H1 (cell line): Measurements from ENCODE around the gene ACOT7. TPM values are rescaled to one million over a fixed set of nuclear protein-coding genes. Genes with fewer than 3 reads are reported as not detected.

Experiments used
- CTCF ChIA-PET: fragments of 300-600 bp; sonication (Branson Sonifier 250); formaldehyde crosslinking; loops from one replicate; lab custom pipeline; 2021; ENCODE audit not compliant: partially characterized antibody; lab: Charles Lee
- POLR2A ChIA-PET: fragments of 300-600 bp; sonication (Branson Sonifier 250); formaldehyde crosslinking; loops from one replicate; lab custom pipeline; 2021; ENCODE audit warnings: inconsistent platforms; ENCODE audit not compliant: partially characterized antibody; lab: Charles Lee
- DNase-seq, 2 experiments: peaks; one replicate each; pipeline versions ENCODE4 v3.0.0 to v3.0.0-alpha.2; 2010 to 2022; ENCODE audit warnings: low spot score in 2 of 2, low read depth in 1 of 2, mixed read lengths in 1 of 2
- FAIRE-seq: peaks from 2 replicates; lab custom pipeline; 2011; peaks lifted over from hg19 to GRCh38; lab: Jason Lieb, UNC
- H2AFZ ChIP-seq: 2 replicates; pipeline ENCODE4 v1.8.1; 2012; ENCODE audit warnings: low read length, inconsistent platforms
- H2AK5ac ChIP-seq: 2 replicates; pipeline ENCODE4 v1.6.1; 2013; ENCODE audit warnings: low read depth, low read length
- H2BK120ac ChIP-seq: replicated peaks from 2 replicates; pipeline ENCODE3; 2013; ENCODE audit warnings: low read depth, low read length, inconsistent platforms
- H2BK12ac ChIP-seq: 2 replicates; pipeline ENCODE4 v1.6.1; 2013; ENCODE audit warnings: low read depth, low read length
- H2BK15ac ChIP-seq: 2 replicates; pipeline ENCODE4 v1.6.1; 2013; ENCODE audit warnings: low read length
- H2BK20ac ChIP-seq: 2 replicates; pipeline ENCODE4 v1.6.1; 2013; ENCODE audit warnings: low read length
- H2BK5ac ChIP-seq: 2 replicates; pipeline ENCODE4 v1.6.1; 2013; ENCODE audit warnings: low read depth, low read length
- H3K14ac ChIP-seq: 2 replicates; pipeline ENCODE4 v1.6.1; 2013; ENCODE audit warnings: inconsistent platforms; ENCODE audit not compliant: insufficient read length
- H3K18ac ChIP-seq: 2 replicates; pipeline ENCODE4 v1.6.1; 2013; ENCODE audit warnings: low read length; ENCODE audit errors: extremely low read depth
- H3K23ac ChIP-seq: 2 replicates; pipeline ENCODE4 v1.6.1; 2013; ENCODE audit warnings: inconsistent platforms; ENCODE audit not compliant: insufficient read length
- H3K23me2 ChIP-seq: 2 replicates; pipeline ENCODE4 v1.6.1; 2013; ENCODE audit warnings: low read depth, low read length
- H3K27ac ChIP-seq: 2 replicates; pipeline ENCODE4 v1.6.1; 2011; ENCODE audit warnings: low read depth, low read length, inconsistent platforms
- H3K27me3 ChIP-seq, 4 experiments: replicated peaks in 1 of 4; 1 replicate in 1 of 4; 2 replicates in 3 of 4; pipeline versions ENCODE4 v1.6.1 to v1.8.1; 2011 to 2013; ENCODE audit warnings: low read length in 3 of 4, mild to moderate bottlenecking in 3 of 4, inconsistent platforms in 2 of 4, mixed read lengths in 2 of 4, moderate library complexity in 1 of 4; ENCODE audit not compliant: control insufficient read depth in 3 of 4, insufficient read depth in 3 of 4; ENCODE audit errors: extremely low read depth in 1 of 4
- H3K36me3 ChIP-seq, 4 experiments: 2 replicates each; pipeline versions ENCODE4 v1.6.1 to v1.8.1; 2011 to 2013; ENCODE audit warnings: mild to moderate bottlenecking in 4 of 4, low read length in 3 of 4, moderate library complexity in 2 of 4, control low read depth in 1 of 4, inconsistent platforms in 1 of 4; ENCODE audit not compliant: insufficient read depth in 4 of 4, control insufficient read depth in 2 of 4
- H3K4ac ChIP-seq: replicated peaks from 2 replicates; pipeline ENCODE3; 2013; ENCODE audit warnings: low read length, low read depth, mixed read lengths, inconsistent platforms; ENCODE audit not compliant: insufficient read length
- H3K4me1 ChIP-seq, 4 experiments: replicated peaks in 1 of 4; 1 replicate in 1 of 4; 2 replicates in 3 of 4; pipeline versions ENCODE4 v1.6.1 to v1.8.1; 2011 to 2013; ENCODE audit warnings: low read length in 3 of 4, inconsistent platforms in 2 of 4, mixed read lengths in 1 of 4; ENCODE audit not compliant: insufficient read depth in 4 of 4, control insufficient read depth in 3 of 4
- H3K4me2 ChIP-seq, 2 experiments: 2 replicates each; pipeline versions ENCODE4 v1.6.1 to v1.8.1; 2011 to 2013; ENCODE audit warnings: low read depth in 2 of 2, low read length in 2 of 2, control low read depth in 1 of 2, inconsistent platforms in 1 of 2, mild to moderate bottlenecking in 1 of 2; ENCODE audit not compliant: insufficient read depth in 1 of 2
- H3K4me3 ChIP-seq, 4 experiments: fragments of 200-600, 300-600 bp in 1 of 4; sonication (generic), shearing (Covaris generic), sonication (Bioruptor Twin) in 1 of 4; 2 replicates each; pipeline versions ENCODE4 v1.5.1 to v1.8.1; 2011 to 2016; ENCODE audit warnings: low read length in 4 of 4, low read depth in 3 of 4, control low read depth in 2 of 4, inconsistent platforms in 2 of 4, mild to moderate bottlenecking in 2 of 4, mixed read lengths in 1 of 4, moderate library complexity in 1 of 4; ENCODE audit not compliant: insufficient read depth in 2 of 4; ENCODE audit errors: extremely low read depth in 1 of 4
- H3K56ac ChIP-seq: replicated peaks from 2 replicates; pipeline ENCODE3; 2013; ENCODE audit warnings: low read depth, mild to moderate bottlenecking, mixed read lengths, low read length, inconsistent platforms; ENCODE audit not compliant: insufficient read length
- H3K79me1 ChIP-seq: 2 replicates; pipeline ENCODE4 v1.6.1; 2013; ENCODE audit warnings: low read depth, low read length, control low read depth
- H3K79me2 ChIP-seq, 2 experiments: 2 replicates each; pipeline versions ENCODE4 v1.6.1 to v1.8.1; 2012 to 2013; ENCODE audit warnings: low read length in 2 of 2, mild to moderate bottlenecking in 2 of 2, inconsistent platforms in 1 of 2; ENCODE audit not compliant: insufficient read depth in 2 of 2, control insufficient read depth in 1 of 2
- H3K9ac ChIP-seq, 4 experiments: replicated peaks in 1 of 4; 1 replicate in 1 of 4; 2 replicates in 3 of 4; pipeline versions ENCODE4 v1.6.1 to v1.8.1; 2011 to 2013; ENCODE audit warnings: low read depth in 3 of 4, low read length in 3 of 4, control low read depth in 2 of 4, mild to moderate bottlenecking in 2 of 4, moderate library complexity in 2 of 4, inconsistent platforms in 1 of 4; ENCODE audit errors: extremely low read depth in 1 of 4
- H3K9me3 ChIP-seq, 2 experiments: 2 replicates each; pipeline versions ENCODE4 v1.6.1 to v1.8.1; 2012 to 2013; ENCODE audit warnings: mild to moderate bottlenecking in 2 of 2, moderate library complexity in 2 of 2, control low read depth in 1 of 2, inconsistent platforms in 1 of 2, low read depth in 1 of 2, low read length in 1 of 2, mixed read lengths in 1 of 2; ENCODE audit not compliant: insufficient read depth in 2 of 2
- H4K20me1 ChIP-seq, 2 experiments: replicated peaks in 1 of 2; 2 replicates each; pipeline versions ENCODE3 to v1.8.1; 2011 to 2013; ENCODE audit warnings: inconsistent platforms in 2 of 2, low read length in 2 of 2, mild to moderate bottlenecking in 1 of 2; ENCODE audit not compliant: insufficient read depth in 2 of 2, control insufficient read depth in 1 of 2
- H4K5ac ChIP-seq: 2 replicates; pipeline ENCODE4 v1.6.1; 2013; ENCODE audit warnings: low read length, low read depth, mixed read lengths, inconsistent platforms; ENCODE audit not compliant: insufficient read length
- H4K8ac ChIP-seq: 2 replicates; pipeline ENCODE4 v1.8.0; 2013; ENCODE audit warnings: mild to moderate bottlenecking, moderate library complexity, low read length, inconsistent platforms; ENCODE audit not compliant: insufficient read depth; ENCODE audit errors: extremely low read depth
- H4K91ac ChIP-seq: replicated peaks from 2 replicates; pipeline ENCODE3; 2013; ENCODE audit warnings: low read length, mixed read lengths, inconsistent platforms; ENCODE audit not compliant: insufficient read length
- PHF8 ChIP-seq: fragments of 200-600 bp; sonication (generic); conservative IDR thresholded peaks from 2 replicates; pipeline ENCODE4 v1.7.1; 2012; ENCODE audit warnings: low read depth, mild to moderate bottlenecking, inconsistent platforms, low read length, moderate library complexity
- RXRA ChIP-seq: IDR thresholded peaks from 2 replicates; pipeline ENCODE4 v1.6.1; 2011; ENCODE audit warnings: low read depth, mild to moderate bottlenecking, low read length, moderate library complexity; ENCODE audit not compliant: insufficient read depth
- SIN3A ChIP-seq, 2 experiments: IDR thresholded peaks in 1 of 2; conservative IDR thresholded peaks in 1 of 2; 2 replicates each; pipeline ENCODE4 v1.6.1; 2011 to 2012; ENCODE audit warnings: low read length in 2 of 2, improper control_type of control experiment in 1 of 2, low read depth in 1 of 2, mild to moderate bottlenecking in 1 of 2
- SP4 ChIP-seq: IDR thresholded peaks from 2 replicates; pipeline ENCODE4 v1.6.1; 2012; ENCODE audit warnings: low read length, inconsistent platforms
- TEAD4 ChIP-seq: IDR thresholded peaks from 2 replicates; pipeline ENCODE4 v1.6.1; 2012; ENCODE audit warnings: low read depth, low read length, inconsistent platforms, mixed read lengths
- USF2 ChIP-seq: IDR thresholded peaks from 2 replicates; pipeline ENCODE4 v1.6.1; 2011; ENCODE audit warnings: low read length, improper control_type of control experiment
- WGBS, 2 experiments: shearing (Covaris generic) in 1 of 2; methylation state at CpG; one replicate each; pipeline versions ENCODE4 v1.1.6 to v1.1.7; 2013 to 2015; ENCODE audit warnings: low lambda C conversion rate in 2 of 2, mixed read lengths in 2 of 2, inconsistent platforms in 1 of 2, low coverage in 1 of 2, missing lambda C conversion rate in 1 of 2; ENCODE audit not compliant: insufficient replicate concordance in 2 of 2, insufficient coverage in 1 of 2, insufficient read length in 1 of 2; ENCODE audit errors: extremely low coverage in 1 of 2, missing lambda C conversion rate in 1 of 2; 5-methylcytosine and 5-hydroxymethylcytosine counted together
- polyA plus RNA-seq, 7 experiments: library from polyadenylated mRNA; depleted of rRNA in 3 of 7; stranded (reverse) in 5 of 7; unstranded in 2 of 7; fragments of >200 nt in 5 of 7; fragments of 200-250 nt in 2 of 7; gene quantifications; 1 replicate in 5 of 7; 2 replicates in 1 of 7; 4 replicates in 1 of 7; pipeline versions ENCODE4 v1.2.1 to v1.2.3, GENCODE V29; 2011 to 2013; ENCODE audit warnings: missing spikeins in 2 of 7, mixed read lengths in 2 of 7
- total RNA-seq: library from RNA; stranded (reverse); fragmentation: NEBNext Ultra II Directional; extraction: Animal tissue kit (Norgen Biotek cat#: 25700); gene quantifications from 2 replicates; pipeline ENCODE4 v1.2.1, GENCODE V29; 2021
- TF ChIP-seq, protein P1 (sequence below): IDR thresholded peaks from 2 replicates; pipeline ENCODE4 v1.6.1; 2012; ENCODE audit warnings: low read length, inconsistent platforms

The ACOT7 gene
- total and polyA plus RNA-seq, 2 of the 8 experiments (the other 6 are each of a cell fraction or from before 2014, with no cell fraction given), result 151 to 214 TPM

DNA sequence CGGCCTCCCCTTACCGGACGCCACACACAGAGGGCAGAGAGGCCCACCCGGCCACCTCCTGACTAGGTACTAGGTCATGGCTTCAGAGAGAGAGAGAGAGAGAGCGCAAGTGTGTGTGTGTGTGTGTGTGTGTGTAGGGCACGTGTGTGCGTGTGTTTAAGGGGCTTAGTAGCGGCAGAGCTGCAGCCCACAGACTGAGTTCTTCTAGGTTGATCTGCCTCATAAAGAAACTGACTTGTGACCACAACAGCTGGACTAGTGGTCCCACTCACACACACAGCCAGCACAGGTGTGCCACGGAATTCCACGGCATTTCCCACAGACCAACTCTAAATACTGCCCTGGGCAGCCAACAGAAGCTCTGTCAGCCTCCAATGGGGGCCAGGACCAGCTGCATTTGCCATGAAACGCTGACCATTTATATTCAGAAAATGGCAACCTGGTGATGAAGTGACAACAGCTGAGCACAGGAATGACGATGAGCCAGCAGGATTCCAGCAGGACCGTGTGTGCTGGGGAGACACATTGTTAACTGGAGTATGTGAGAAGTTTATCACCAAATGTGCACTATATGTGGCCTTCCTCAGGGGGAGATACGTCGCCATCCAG lies 93.9 kb downstream of the ACOT7 start:
- no peak overlapping the region for H3K9ac ChIP-seq
- no peak overlapping the region for H2BK120ac ChIP-seq
- no peaks in the 10 kb centered on the region for H3K9me3 ChIP-seq
- H2BK12ac ChIP-seq, result no peak overlapping the region
- no peak overlapping the region for H3K23ac ChIP-seq
- DNase-seq, result no peak
- H2BK5ac ChIP-seq, result 0 out of 2 replicates have a peak overlapping the region, but pooled peaks have one; percentile 8
- H3K14ac ChIP-seq, result no peak overlapping the region
- WGBS, 2 experiments, result 89% methylated on average over 15 of the region's 15 CpGs; no CpG with 5 or more reads in 1 of the 2 experiments
- H3K4me3 ChIP-seq, result no peak overlapping the region
- no peak overlapping the region for H3K4ac ChIP-seq
- no peaks in the 10 kb centered on the region for H3K4me1 ChIP-seq
- H3K23me2 ChIP-seq, result no peaks in the 10 kb centered on the region
- H3K27me3 ChIP-seq, result no peaks in the 10 kb centered on the region
- no peak overlapping the region for H3K4me2 ChIP-seq
- H3K56ac ChIP-seq, result no peak overlapping the region
- H3K18ac ChIP-seq, result no peak overlapping the region
- POLR2A ChIA-PET, result no interaction called here
- H2AK5ac ChIP-seq, result no peak overlapping the region
- H4K8ac ChIP-seq, result no peak overlapping the region
- CTCF ChIA-PET, result interaction anchor here (0.7 to 2.5 kb wide), 7 partner anchors 10 to 123 kb away, joined by 3 to 7 read pairs (median 3); no protein-coding TSS in a partner anchor
- no peak overlapping the region for H4K5ac ChIP-seq
- peaks cover 0 to 10% of the 10 kb centered on the region in 2 experiments for H4K20me1 ChIP-seq
- FAIRE-seq, result no peak
- TF ChIP-seq PHF8 (no peak), SIN3A (conservative IDR thresholded peaks at IDR 0.05 in 1 of 2, IDR thresholded peaks at IDR 0.05 in 1 of 2; ENCODE audit: low read depth in 1 of 2, low read length in 2 of 2) (no peak), RXRA (no peak), TEAD4 (no peak), SP4 (no peak), USF2 (no peak)
- TF ChIP-seq, protein P1, sequence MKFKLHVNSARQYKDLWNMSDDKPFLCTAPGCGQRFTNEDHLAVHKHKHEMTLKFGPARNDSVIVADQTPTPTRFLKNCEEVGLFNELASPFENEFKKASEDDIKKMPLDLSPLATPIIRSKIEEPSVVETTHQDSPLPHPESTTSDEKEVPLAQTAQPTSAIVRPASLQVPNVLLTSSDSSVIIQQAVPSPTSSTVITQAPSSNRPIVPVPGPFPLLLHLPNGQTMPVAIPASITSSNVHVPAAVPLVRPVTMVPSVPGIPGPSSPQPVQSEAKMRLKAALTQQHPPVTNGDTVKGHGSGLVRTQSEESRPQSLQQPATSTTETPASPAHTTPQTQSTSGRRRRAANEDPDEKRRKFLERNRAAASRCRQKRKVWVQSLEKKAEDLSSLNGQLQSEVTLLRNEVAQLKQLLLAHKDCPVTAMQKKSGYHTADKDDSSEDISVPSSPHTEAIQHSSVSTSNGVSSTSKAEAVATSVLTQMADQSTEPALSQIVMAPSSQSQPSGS, result no peak
- H2AFZ ChIP-seq, result no peak overlapping the region
- H2BK15ac ChIP-seq, result no peak overlapping the region
- H4K91ac ChIP-seq, result no peak overlapping the region
- peaks cover 0 to 2% (median 1%) of the 10 kb centered on the region in 4 experiments; a peak in 3 of 8 replicates for H3K36me3 ChIP-seq
- 0 out of 2 replicates have a peak overlapping the region, but pooled peaks have one; percentile 25 for H3K27ac ChIP-seq
- H3K79me2 ChIP-seq, result no peaks in the 10 kb centered on the region; a peak in 1 of 4 replicates
- peaks cover 6% of the 10 kb centered on the region for H3K79me1 ChIP-seq
- H2BK20ac ChIP-seq, result no peak overlapping the region
